Stimulated activated CD4-positive, alpha-beta T cell treated with anti-CD3 and anti-CD28 coated beads, Interleukin-4, amount 100 ng/mL, for 24 hours (primary cell): ENCODE measurements around the gene SOST.
A peak's percentile ranks its signal among the peaks of the same experiment; 100 is the strongest.
"Not testable (repeated sequence)": the region's sequence is repeated elsewhere in the genome, so short reads cannot be mapped to it uniquely, and the experiment has no call there.

Experiments
- DNase-seq: peaks from one replicate; pipeline ENCODE4 v3.0.0-alpha.2; 2020

Gene SOST

DNA sequence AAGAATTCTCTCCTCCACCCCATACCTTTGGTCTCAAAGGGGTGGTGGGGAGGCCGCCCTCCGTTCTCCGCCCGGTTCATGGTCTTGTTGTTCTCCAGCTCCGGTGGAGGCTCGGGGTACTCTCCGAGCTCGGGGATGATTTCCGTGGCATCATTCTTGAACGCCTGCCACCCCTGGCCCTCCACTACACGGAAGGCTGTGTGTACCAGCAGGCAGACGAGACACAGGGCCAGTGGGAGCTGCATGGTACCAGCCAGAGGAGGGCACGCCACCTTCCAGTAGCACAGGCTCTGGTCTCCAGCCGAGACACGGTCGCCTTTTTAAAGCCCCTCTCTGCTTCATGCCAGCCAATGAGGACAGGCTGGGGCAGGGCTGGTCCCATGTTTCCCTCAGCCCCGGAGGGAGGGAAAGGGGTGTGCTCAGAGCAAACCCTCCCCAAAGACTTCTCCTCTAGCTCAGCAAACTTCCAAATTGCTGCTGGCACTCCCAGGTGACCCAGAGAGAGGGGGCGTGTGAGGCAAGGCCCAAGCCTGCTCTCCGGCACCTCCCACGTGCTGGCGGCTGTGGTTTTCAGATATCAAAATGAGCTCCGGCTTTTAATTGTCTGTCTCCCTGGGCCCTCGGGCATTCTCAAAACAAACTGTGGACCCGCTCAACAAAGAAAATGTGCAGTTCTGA lies at the start of gene SOST:
SOST (minus strand) TSS at position 295 of the 678 bp plus-strand sequence; CDS start at position 245, 50 bp downstream.
- no peak for DNase-seq

DNA sequence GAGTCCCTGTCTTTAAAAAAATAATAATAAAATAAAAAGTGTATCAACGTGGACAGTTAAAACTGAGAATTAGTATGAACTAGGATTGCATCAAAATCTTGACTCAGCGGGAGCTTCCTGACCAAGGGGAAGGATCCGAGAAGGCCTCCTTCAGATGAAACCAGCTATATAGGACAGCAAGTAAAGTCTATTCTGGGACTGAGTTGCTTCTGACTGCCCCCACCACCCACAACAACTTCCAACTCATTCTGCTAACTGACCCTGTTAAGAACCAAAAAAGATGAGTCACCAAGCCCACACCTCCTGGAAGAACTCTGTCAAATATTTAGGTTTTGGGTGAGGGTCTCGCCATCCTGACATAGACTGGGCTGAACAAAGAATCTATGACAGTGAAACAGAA lies 49.5 kb upstream of the SOST start:
- DNase-seq: no peak

DNA sequence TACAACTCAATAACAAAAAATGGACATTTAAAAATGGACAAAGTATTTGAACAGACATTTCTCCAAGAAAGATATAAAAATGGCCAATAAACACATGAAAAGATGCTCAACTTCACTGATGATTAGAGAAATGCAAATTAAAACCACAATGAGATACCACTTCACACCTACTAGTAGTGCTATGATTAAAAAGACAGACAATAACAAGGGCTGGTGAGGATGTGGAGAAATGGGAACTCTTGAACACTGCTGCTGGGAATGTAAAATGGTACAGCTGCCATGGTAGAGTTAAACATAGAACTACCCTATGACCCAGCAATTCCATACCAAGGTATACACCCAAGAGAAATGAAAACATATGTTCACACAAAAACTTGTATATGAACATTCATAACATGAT lies 46.5 kb upstream of the SOST start:
- DNase-seq: no peak

DNA sequence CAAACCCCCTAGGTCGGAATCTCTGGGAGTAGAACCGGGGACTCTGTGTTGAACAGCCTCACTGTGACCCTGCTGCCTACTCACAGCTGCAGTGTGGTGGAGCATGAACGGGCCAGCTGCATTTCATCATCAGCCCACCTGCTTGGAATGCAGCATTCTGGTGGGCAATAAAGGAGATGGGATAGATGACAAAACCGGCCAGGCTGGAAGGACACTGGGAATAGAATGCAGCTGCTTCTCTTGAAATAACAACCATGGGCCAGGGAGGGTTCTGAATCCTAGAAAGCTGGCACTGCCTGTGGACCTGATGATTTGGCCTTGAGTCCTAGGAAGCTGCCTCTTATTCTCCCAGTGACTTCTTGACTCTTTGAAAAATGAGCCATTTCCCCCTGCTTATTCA lies 45.2 kb upstream of the SOST start:
- DNase-seq: no peak

DNA sequence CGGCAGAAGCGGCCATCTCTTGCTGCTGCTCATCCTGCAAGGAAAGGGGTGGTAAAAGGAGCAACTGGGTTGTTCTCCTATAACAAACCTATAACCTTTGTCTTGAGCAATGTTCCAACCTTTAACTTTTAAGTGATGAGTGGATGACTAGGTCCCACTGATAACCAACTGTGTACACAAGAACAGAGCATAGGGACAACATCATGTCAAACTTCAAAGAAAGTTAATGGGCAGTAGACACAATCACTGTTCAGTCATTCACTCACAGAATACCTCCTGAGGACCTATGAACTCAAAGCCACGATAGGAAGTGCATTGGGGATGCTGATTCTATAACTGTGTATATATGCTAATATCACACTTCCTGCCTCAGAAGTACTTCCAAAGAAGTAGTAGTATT lies 43.3 kb upstream of the SOST start:
- no peak for DNase-seq

DNA sequence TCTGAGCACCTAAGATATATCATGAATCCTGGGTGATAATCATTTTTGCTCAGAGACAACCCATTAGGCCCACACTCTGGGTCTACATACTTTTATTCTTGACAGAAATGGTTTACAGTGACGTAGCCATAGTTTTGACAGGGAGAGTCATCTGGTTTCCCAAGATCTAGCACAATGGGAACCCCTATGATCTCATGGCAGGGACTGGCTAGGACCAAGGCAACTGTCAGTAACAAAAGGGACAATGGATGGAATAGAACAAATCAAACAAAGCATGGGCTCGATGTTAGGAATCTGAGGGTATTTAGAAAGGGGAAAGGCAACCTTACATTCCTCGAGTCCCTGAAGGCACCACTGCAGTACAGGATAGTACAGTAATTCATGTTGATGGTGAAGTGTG lies 42.1 kb upstream of the SOST start:
- no peak for DNase-seq

DNA sequence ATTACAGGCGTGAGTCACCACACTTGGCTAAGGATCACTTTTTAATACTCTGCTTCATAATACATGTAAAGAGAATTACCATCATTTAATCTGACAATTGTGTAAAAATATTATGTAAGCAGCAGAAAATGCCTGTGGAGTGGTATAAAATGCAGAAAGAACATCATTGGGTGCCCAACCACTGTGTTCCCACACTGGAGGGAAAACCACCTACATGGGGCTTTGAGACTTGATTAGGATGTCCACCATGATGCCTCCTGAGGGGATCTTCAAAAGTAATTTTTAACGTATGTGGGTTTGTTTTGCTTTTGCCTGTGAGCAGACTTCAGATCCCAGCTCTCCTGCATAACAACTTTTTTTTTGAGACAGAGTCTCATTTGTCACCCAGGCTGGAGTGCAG lies 40.5 kb upstream of the SOST start:
- no peak for DNase-seq

DNA sequence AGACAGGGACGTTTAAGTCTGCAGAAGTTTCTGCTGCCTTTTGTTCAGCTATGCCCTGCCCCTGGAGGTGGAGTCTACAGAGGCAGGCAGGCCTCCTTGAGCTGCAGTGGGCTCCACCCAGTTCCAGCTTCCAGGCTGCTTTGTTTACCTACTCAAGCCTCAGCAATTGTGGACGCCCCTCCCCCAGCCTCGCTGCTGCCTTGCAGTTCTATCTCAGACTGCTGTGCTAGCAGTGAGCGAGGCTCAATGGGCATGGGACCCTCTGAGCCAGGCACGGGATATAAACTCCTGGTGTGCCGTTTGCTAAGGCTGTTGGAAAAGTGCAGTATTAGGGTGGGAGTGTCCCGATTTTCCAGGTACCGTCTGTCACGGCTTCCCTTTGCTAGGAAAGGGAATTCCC lies 39.4 kb upstream of the SOST start:
- DNase-seq: not testable (repeated sequence)

DNA sequence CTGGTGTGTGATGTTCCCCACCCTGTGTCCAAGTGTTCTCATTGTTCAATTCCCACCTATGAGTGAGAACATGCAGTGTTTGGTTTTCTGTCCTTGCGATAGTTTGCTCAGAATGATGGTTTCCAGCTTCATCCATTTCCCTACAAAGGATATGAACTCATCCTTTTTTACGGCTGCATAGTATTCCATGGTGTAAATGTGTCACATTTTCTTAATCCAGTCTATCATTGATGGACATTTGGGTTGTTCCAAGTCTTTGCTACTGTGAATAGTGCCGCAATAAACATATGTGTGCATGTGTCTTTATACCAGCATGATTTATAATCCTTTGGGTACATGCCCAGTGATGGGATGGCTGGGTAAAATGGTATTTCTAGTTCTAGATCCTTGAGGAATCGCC lies 34.1 kb upstream of the SOST start:
- not testable (repeated sequence) for DNase-seq

DNA sequence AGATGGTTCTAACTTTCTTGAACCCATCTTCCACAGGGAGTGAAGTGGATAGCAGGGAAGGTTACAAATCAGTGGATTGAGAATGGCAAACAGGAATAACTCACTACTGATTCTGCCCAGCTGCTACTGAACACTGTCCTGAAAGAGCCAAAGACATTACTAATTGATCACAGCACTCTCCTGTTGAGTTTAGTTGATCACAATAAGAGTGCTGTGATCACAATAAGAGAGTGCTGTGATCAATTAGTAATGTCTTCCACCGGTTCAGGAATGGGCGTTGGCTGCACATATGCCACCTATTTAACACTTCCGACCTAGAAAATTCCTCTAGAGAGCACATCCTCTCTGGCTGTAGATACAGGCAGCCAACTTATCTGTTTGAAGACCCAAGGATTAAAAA lies 33.0 kb upstream of the SOST start:
- DNase-seq: no peak

DNA sequence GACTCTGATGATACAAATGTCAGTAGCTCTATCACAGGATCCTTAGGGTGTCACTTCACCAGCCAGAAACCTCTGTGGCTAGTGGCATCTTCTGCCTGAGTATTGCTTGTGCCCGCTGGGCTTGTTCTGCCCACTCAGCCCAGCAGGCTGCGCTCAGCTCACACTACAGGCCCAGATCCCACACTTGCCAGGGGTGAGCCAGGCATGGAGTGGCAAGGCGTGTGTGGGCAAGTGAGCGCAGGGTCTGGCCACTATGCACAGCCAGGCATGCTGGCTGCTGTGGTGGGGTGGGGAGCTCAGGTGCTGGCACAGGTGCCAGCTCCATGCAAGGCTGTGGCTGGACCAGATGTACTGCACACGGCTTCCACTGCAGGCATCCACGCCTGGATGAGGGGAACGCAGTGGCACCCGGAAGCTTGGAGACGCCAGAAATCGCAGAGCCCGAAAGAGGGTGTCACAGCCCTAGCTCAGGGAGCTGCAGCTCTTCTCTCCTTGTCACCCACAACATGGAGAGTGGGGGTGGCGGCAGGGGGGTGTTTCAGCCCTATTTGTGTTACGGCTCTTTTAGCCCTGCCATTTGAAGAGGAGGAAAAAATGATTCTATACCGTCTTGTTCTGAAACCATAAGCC lies 31.8 kb upstream of the SOST start:
- DNase-seq: no peak

DNA sequence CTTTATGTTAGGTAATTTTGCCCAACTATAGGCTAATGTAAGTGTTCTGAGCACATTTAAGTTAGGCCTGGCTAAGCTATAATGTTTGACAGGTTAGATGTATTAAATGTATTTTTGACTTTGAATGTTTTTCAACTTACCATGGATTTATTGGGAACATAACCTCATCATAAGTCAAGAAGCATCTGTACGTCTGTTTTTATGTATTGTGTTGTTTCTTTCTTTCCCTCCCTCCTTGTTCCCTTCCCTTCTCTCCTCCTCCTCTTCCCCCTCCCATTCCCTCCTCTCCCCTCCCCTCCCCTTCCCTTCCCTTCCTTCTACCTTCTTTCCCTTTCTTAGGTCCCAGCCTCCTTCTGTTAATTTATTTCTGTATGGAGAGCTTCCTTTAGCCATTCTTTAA lies 30.9 kb upstream of the SOST start:
- DNase-seq: no peak

DNA sequence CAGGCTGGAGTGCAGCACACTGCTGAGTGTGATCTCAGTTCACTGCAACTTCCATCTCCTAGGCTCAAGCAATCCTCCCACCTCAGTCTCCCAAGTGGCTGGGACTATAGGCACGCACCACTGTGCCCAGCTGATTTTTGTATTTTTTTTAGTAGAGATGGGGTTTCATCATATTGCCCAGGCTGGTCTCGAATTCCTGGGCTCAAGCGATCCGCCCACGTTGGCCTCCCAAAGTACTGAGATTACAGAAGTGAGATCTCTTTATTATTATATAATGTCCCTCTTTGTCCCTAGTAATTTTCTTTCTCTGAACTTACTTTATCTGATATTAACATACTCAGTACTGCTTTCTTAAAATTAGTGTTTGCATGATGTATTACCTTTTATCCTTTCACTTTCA lies 29.9 kb upstream of the SOST start:
- DNase-seq: no peak

DNA sequence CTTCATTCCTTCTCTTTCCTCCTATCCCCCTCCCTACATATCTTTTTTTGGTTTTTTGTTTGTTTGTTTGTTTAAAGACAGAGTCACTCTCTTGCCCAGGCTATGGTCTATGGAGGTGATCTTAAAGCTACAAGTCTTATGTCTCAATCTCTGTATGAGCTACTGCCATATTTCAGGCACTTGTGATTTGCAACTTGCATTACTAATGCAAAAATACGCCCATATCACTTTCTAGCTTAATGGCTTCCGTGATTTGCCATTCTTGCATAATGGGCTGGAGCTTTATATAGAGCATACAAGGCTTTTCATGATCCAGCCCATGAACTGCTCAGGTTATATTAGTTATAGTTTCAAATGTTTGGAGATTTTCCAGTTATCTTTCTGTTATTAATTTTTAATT lies 29.1 kb upstream of the SOST start:
- DNase-seq: no peak

DNA sequence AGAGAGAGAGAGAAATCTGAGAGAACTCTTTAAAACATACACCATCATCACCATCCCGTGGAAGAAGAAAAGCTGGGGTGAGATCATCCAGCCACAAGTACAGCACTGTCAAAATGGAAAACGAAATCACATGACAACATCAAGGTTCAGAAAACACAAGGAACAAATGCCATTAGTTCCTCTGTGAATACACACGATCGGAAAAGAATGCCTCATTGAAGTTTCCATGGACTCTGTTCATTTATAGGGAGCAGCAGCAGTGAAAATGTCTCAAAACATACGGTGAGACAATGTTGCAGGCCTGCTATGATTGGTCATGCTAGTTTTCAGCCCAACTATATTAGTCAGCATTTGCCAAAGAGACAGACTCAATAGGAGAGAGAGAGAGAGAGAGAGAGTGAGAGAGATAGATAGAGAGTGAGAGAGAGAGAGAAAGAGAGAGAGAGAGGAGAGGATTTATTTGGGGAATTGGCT lies 26.1 kb upstream of the SOST start:
- no peak for DNase-seq

DNA sequence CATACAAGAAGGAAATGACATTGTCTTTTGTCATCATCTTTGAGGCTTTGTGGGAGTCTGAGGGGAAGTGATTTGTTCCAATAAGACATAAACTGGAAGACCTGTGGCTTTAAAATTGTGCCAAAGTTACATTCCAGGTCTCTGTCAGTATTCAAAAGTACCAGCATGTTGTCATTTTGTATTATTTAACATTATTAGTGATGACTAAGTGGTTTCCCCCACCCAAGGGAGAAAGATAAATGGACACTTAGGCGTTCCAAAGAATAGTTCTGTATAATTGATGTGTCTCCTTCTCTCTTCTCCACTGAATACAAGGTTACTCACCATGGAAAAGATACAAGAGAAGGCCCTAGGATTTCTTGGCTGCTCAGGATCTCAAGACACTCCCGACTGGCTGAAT lies 25.5 kb upstream of the SOST start:
- no peak for DNase-seq

DNA sequence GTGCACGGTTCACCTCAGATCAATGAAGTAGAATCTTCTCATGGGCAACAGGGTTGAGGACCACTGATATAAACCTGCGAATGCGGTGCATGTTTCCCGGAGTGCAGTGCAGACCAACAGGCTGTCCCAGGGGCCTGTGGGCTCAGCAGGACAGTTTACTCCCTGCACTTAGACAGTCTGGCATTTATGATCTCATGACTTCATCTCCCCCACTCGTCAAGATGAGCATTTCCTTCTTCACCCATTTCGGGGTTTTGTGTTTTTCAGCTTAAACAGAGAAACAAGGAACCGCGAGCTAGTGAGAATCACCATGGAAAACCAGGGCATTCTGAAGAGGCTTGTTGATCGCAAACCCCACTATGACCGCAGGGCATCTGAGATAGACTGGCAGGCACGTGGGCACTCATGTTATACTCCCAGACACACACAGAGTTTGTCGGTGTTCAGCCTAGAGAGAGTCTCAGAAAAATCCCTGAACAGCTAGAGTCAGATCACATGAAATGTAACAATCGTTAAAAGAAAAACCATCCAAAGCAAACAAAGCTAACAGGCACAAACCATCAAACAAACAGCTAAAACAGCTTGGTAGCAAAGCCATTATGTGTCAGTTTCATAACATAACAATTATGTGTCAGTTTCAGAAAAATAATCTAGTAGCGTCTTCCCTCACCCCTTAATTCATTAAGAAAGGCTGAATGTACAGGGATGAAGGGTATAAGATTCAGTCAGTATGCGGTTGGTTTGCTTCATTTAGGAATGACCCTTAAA lies 24.5 kb upstream of the SOST start:
- DNase-seq: no peak

DNA sequence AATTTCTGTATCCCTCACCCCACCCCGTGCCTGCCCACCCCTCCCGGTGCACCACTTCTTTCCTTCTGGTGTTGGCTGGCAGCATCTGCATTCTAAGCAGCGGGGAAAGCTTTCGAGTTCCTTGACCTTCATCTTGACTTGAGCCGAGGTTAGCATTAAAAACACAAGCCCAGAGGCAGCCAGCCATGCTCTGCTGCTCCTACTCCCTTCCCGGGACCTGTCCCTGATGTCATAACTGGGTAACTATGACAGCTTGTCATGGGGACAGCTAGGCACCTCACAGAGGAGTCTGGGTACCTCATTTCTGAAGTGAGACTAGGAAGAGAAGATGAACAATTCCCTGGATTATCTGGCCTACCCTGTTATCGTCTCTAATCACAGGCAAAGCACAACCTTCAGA lies 21.5 kb upstream of the SOST start, which contains the start of gene CFAP97D1:
CFAP97D1 (plus strand) TSS at position 301 of the 400 bp plus-strand sequence; CDS start at position 329, 28 bp downstream.
- DNase-seq: no peak

DNA sequence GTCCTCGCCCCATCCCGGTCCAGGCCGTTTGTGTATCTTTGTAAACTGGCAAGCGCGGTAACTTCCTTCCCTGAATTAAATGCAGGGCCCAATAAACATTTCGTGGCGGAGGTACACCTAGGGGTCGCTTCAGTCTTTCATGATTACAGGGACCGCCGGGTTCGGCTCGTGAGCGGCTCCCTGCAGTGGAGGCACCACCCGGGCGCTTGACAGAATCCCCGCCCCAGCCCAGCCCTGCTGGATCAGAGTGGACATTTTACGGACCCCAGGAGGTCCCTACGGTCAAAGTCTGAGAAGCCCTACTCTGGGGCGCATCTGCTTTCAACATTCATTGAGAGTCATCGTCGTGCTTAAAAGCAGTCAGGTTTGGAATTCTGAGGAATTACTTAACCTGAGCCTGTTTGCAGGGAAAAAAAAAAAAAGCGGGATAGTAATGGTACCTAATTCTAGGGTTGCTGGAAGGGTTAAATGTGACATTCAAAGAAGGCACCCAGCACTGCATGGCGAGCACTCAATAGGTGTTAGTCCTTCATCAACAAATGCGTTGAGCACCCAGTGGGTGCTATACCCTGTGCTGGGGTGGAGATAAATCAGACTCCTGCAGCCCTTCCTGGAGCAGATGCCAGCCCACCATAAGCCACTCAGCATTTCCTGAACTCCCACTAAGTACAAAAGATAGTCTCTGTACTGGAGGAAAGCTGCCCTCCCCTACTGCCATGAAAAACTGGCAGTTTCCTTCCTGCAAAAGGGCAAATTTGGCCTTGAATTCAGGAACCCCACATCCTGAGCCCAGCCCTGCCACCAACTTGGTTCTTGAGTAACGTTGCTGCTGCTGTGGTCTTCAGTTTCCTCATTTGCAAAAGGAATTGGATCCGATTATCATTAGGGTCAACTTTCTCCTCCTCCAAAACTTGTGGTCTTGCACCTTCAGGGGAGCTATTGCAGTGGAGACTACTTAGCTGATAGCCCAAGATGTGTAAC lies 20.8 kb upstream of the SOST start:
- no peak for DNase-seq

DNA sequence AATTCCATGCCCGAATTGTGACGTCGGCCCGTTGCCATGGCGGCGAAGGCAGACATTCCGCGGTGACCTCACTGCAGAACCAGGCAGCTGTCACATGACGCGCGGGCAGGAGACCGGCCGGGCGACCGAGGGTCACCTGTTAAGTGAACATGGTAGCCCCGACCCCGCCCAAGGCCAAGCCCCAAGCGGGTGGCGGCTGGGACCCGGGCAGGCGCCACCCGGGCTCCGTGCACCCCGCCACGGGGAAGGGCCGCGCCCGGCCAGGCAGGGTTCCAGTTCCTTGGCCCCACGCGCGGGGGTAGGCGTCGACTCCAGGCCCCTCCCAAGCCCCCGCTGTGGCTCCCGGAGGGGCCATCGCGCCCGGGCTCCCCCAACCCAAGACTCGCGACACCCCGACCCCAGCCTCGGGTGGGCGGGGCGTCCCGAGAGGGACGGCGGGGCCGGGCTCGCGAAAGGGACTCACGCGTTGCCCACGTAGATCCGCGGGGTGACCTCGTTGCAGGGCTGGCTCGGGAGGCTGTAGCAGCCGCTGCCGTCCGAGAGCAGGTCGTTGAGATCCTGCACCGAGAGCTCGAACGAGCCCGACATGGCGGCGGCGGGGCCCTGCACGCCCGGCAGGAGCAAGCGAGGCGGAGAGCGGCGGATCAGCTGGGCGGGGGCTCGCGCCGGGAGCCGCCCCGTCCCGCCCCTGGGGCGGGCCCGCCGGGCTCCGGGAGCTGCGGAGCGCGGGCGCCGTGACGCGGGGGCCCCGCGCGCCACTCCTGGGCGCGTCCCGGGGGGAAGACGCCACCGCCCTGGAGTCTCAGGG lies 19.9 kb upstream of the SOST start, which contains the start of gene DUSP3:
DUSP3 (minus strand) TSS at position 641 of the 808 bp plus-strand sequence; CDS start at position 588, 53 bp downstream.
- peak; percentile 69 for DNase-seq
